GM12875 (cell line): Measurements from ENCODE around the gene UHMK1.

Experiments
- H3K4me3 ChIP-seq: one replicate; pipeline ENCODE4 v1.5.1; 2011; ENCODE audit warnings: low read depth, low read length, control low read depth
- CTCF ChIP-seq: IDR thresholded peaks from 2 replicates; pipeline ENCODE4 v1.5.1; 2011; ENCODE audit warnings: low read depth, mild to moderate bottlenecking, control low read depth, inconsistent platforms, low read length, moderate library complexity, borderline replicate concordance; ENCODE audit not compliant: insufficient read depth

The UHMK1 gene

GRCh38 chr1:162497104-162497722, 405 bp upstream of the UHMK1 start:
- TF ChIP-seq CTCF: no peak
- H3K4me3 ChIP-seq: peak overlapping the region; percentile 93

- TF ChIP-seq CTCF: no peak
- peak overlapping the region; percentile 93 for H3K4me3 ChIP-seq
Observed at GRCh38 chr1:162498496-162498810, 835 bp downstream of the UHMK1 start.

GRCh38 chr1:162500805-162501204, 3.2 kb downstream of the UHMK1 start:
- no peak for TF ChIP-seq CTCF
- no peak overlapping the region for H3K4me3 ChIP-seq

- no peak overlapping the region for H3K4me3 ChIP-seq
- no peak for TF ChIP-seq CTCF
Observed at GRCh38 chr1:162502077-162502476, 4.5 kb downstream of the UHMK1 start.

GRCh38 chr1:162502928-162503327, 5.3 kb downstream of the UHMK1 start:
- no peak overlapping the region for H3K4me3 ChIP-seq

GRCh38 chr1:162527314-162527713, 29.7 kb downstream of the UHMK1 start:
- H3K4me3 ChIP-seq: no peak overlapping the region
- TF ChIP-seq CTCF: no peak

More at GRCh38 chr1:162502928-162503327, 5.3 kb downstream of the UHMK1 start:
- no peak for TF ChIP-seq CTCF

GRCh38 chr1:162530307-162530987, 32.8 kb downstream of the UHMK1 start:
- no peak overlapping the region for H3K4me3 ChIP-seq
- no peak for TF ChIP-seq CTCF
